Astrocyte (in vitro differentiated cells and primary cell): ENCODE measurements around the gene ANKRD44. TPM values are rescaled to one million over a fixed set of nuclear protein-coding genes. Genes with fewer than 3 reads are reported as not detected.

ENCODE experiments used
- DNase-seq: peaks from one replicate; pipeline ENCODE4 v3.0.0-alpha.2; 2010; ENCODE audit warnings: low read depth
- FAIRE-seq: peaks from 2 replicates; lab custom pipeline; 2011; peaks lifted over from hg19 to GRCh38; lab: Jason Lieb, UNC
- H2AFZ ChIP-seq: 2 replicates; pipeline ENCODE4 v1.6.0; 2012; ENCODE audit warnings: low read depth, low read length, inconsistent platforms
- H3K27ac ChIP-seq: 2 replicates; pipeline ENCODE4 v1.5.1; 2011; ENCODE audit warnings: low read depth, low read length, inconsistent platforms
- H3K27me3 ChIP-seq: 2 replicates; pipeline ENCODE4 v1.6.0; 2011; ENCODE audit warnings: low read length, inconsistent platforms; ENCODE audit not compliant: insufficient read depth
- H3K36me3 ChIP-seq: 2 replicates; pipeline ENCODE4 v1.5.1; 2011; ENCODE audit warnings: low read length, inconsistent platforms; ENCODE audit not compliant: insufficient read depth
- H3K4me1 ChIP-seq: 2 replicates; pipeline ENCODE4 v1.5.1; 2011; ENCODE audit warnings: low read length, inconsistent platforms; ENCODE audit not compliant: insufficient read depth
- H3K4me2 ChIP-seq: 2 replicates; pipeline ENCODE4 v1.6.0; 2012; ENCODE audit warnings: low read length, inconsistent platforms
- H3K4me3 ChIP-seq: 2 replicates; pipeline ENCODE4 v1.5.1; 2011; ENCODE audit warnings: low read depth, mild to moderate bottlenecking, low read length, inconsistent platforms; ENCODE audit not compliant: insufficient read depth
- H3K79me2 ChIP-seq: 2 replicates; pipeline ENCODE4 v1.6.0; 2012; ENCODE audit warnings: mild to moderate bottlenecking, low read length, inconsistent platforms; ENCODE audit not compliant: insufficient read depth
- H3K9ac ChIP-seq: 2 replicates; pipeline ENCODE4 v1.6.0; 2012; ENCODE audit warnings: mild to moderate bottlenecking, low read length, inconsistent platforms
- H3K9me3 ChIP-seq: 2 replicates; pipeline ENCODE4 v1.5.1; 2012; ENCODE audit warnings: low read depth, mild to moderate bottlenecking, low read length, inconsistent platforms; ENCODE audit not compliant: insufficient read depth
- H4K20me1 ChIP-seq: 2 replicates; pipeline ENCODE4 v1.6.0; 2012; ENCODE audit warnings: low read length, inconsistent platforms; ENCODE audit not compliant: insufficient read depth
- H3K27ac Mint-ChIP-seq: one replicate; pipeline ENCODE4 v1.8.0; 2021; ENCODE audit warnings: mild to moderate bottlenecking, mixed read lengths; ENCODE audit not compliant: unreplicated experiment
- H3K27me3 Mint-ChIP-seq: one replicate; pipeline ENCODE4 v1.8.0; 2021; ENCODE audit warnings: low read depth, mixed read lengths; ENCODE audit not compliant: unreplicated experiment
- H3K36me3 Mint-ChIP-seq: one replicate; pipeline ENCODE4 v1.8.0; 2021; ENCODE audit warnings: low read depth, mixed read lengths; ENCODE audit not compliant: unreplicated experiment
- H3K4me1 Mint-ChIP-seq: one replicate; pipeline ENCODE4 v1.8.0; 2021; ENCODE audit warnings: low read depth, mixed read lengths; ENCODE audit not compliant: unreplicated experiment
- H3K4me3 Mint-ChIP-seq: one replicate; pipeline ENCODE4 v1.8.0; 2021; ENCODE audit warnings: mild to moderate bottlenecking, moderate library complexity, mixed read lengths; ENCODE audit not compliant: unreplicated experiment
- H3K9me3 Mint-ChIP-seq: one replicate; pipeline ENCODE4 v1.8.0; 2021; ENCODE audit warnings: mild to moderate bottlenecking, mixed read lengths; ENCODE audit not compliant: unreplicated experiment
- CTCF ChIP-seq: IDR thresholded peaks from 2 replicates; pipeline ENCODE4 v1.5.1; 2011; ENCODE audit warnings: low read depth, mild to moderate bottlenecking, inconsistent platforms, low read length, moderate library complexity; ENCODE audit not compliant: insufficient read depth
- EZH2 ChIP-seq: IDR thresholded peaks from 2 replicates; pipeline ENCODE4 v1.6.1; 2012; ENCODE audit warnings: mild to moderate bottlenecking, low read length, inconsistent platforms; ENCODE audit not compliant: insufficient read depth
- total RNA-seq: library from RNA; stranded (reverse); gene quantifications from 2 replicates; pipeline ENCODE4 v1.2.1, GENCODE V29; 2021

The ANKRD44 gene
- total RNA-seq, 1 donor from 2014 or later = 7.2 TPM

GRCh38 chr2:196963043-196963442, 347.5 kb downstream of the ANKRD44 start:
- no peak overlapping the region for H3K4me2 ChIP-seq
- no peak overlapping the region for H3K27ac Mint-ChIP-seq
- no peak for TF ChIP-seq CTCF
- TF ChIP-seq EZH2 = no peak
- DNase-seq (no peak), FAIRE-seq (no peak)
- H3K9me3 Mint-ChIP-seq = no peaks in the 10 kb centered on the region
- no peak overlapping the region for H3K9ac ChIP-seq
- peaks cover 9% of the 10 kb centered on the region for H3K4me1 Mint-ChIP-seq
- H2AFZ ChIP-seq = no peak overlapping the region
- no peaks in the 10 kb centered on the region for H3K9me3 ChIP-seq
- H3K4me3 ChIP-seq = no peak overlapping the region
- no peaks in the 10 kb centered on the region for H3K4me1 ChIP-seq
- H3K27me3 ChIP-seq = no peaks in the 10 kb centered on the region
- H3K36me3 Mint-ChIP-seq = no peaks in the 10 kb centered on the region
- H3K4me3 Mint-ChIP-seq = no peak overlapping the region
- H3K79me2 ChIP-seq = no peaks in the 10 kb centered on the region
- no peak overlapping the region for H3K27ac ChIP-seq
- H4K20me1 ChIP-seq = no peaks in the 10 kb centered on the region
- H3K27me3 Mint-ChIP-seq = no peaks in the 10 kb centered on the region
- H3K36me3 ChIP-seq = no peaks in the 10 kb centered on the region

- Mint-ChIP-seq H3K27ac (no peak overlapping the region), H3K27me3 (no peaks in the 10 kb centered on the region), H3K4me1 (peaks cover 8% of the 10 kb centered on the region), H3K36me3 (no peaks in the 10 kb centered on the region), H3K9me3 (no peaks in the 10 kb centered on the region), H3K4me3 (no peak overlapping the region)
- TF ChIP-seq CTCF (no peak), EZH2 (no peak)
- Histone ChIP-seq H3K9me3 (no peaks in the 10 kb centered on the region), H3K9ac (no peak overlapping the region), H3K79me2 (no peaks in the 10 kb centered on the region), H3K4me1 (no peaks in the 10 kb centered on the region), H3K4me3 (no peak overlapping the region), H3K36me3 (no peaks in the 10 kb centered on the region), H3K27me3 (no peaks in the 10 kb centered on the region), H3K4me2 (no peak overlapping the region), H3K27ac (no peak overlapping the region), H4K20me1 (no peaks in the 10 kb centered on the region), H2AFZ (no peak overlapping the region)
- FAIRE-seq = no peak
- no peak for DNase-seq
Observed at GRCh38 chr2:196962325-196962724, 348.3 kb downstream of the ANKRD44 start.

- Histone ChIP-seq H3K4me3 (no peak overlapping the region), H3K9me3 (no peaks in the 10 kb centered on the region), H3K4me1 (no peaks in the 10 kb centered on the region), H3K27ac (no peak overlapping the region), H3K27me3 (no peaks in the 10 kb centered on the region), H3K36me3 (no peaks in the 10 kb centered on the region), H2AFZ (no peak overlapping the region), H3K79me2 (no peaks in the 10 kb centered on the region), H3K4me2 (no peak overlapping the region), H4K20me1 (no peaks in the 10 kb centered on the region), H3K9ac (no peak overlapping the region)
- Mint-ChIP-seq H3K27me3 (no peaks in the 10 kb centered on the region), H3K36me3 (no peaks in the 10 kb centered on the region), H3K9me3 (no peaks in the 10 kb centered on the region), H3K27ac (no peak overlapping the region), H3K4me3 (no peak overlapping the region), H3K4me1 (peaks cover 4% of the 10 kb centered on the region)
- no peak for DNase-seq
- no peak for FAIRE-seq
- no peak for TF ChIP-seq CTCF
- TF ChIP-seq EZH2 = no peak
Observed at GRCh38 chr2:196961889-196962288, 348.7 kb downstream of the ANKRD44 start.
